ENCODE results near the gene GTF3C2.

Gene GTF3C2, protein sequence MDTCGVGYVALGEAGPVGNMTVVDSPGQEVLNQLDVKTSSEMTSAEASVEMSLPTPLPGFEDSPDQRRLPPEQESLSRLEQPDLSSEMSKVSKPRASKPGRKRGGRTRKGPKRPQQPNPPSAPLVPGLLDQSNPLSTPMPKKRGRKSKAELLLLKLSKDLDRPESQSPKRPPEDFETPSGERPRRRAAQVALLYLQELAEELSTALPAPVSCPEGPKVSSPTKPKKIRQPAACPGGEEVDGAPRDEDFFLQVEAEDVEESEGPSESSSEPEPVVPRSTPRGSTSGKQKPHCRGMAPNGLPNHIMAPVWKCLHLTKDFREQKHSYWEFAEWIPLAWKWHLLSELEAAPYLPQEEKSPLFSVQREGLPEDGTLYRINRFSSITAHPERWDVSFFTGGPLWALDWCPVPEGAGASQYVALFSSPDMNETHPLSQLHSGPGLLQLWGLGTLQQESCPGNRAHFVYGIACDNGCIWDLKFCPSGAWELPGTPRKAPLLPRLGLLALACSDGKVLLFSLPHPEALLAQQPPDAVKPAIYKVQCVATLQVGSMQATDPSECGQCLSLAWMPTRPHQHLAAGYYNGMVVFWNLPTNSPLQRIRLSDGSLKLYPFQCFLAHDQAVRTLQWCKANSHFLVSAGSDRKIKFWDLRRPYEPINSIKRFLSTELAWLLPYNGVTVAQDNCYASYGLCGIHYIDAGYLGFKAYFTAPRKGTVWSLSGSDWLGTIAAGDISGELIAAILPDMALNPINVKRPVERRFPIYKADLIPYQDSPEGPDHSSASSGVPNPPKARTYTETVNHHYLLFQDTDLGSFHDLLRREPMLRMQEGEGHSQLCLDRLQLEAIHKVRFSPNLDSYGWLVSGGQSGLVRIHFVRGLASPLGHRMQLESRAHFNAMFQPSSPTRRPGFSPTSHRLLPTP

DNA sequence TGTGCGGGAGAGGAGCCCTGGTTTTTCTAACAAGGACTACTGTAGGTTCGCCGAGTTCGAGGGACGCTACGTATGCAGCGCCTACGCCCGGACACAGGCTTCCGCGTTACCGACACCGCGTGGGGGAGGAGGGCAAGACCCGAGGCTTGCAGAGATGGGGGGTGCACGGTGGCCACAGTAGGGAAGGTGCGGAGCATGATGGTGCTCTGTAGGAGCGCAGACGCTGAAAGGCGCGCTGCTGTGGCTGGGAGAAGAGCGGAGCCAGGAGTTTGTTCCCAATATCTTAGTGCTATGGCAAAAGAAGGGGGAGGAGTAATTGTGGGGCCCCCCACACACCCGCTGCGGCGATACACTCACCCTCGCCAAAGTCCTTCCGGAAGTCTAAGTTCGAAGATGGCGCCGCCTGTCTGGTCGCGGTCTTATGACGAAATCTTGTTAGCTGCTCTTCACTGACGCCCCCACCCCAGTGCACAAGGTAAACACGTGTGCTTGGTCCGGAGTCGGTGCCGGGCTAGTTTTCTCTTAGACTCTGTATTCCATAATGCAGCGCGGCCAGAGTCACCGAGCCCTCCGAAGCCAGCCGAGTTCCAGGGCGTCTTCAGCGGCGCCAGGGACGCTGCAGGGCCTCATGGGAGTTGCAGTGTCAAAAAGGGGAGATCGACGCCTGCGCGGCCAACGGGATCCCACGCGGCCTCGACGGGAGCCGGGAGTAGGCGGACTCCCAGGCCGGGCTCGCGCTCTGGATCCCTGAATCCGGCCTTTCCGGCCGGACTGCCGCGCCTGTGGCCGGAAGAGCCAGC, at the start of gene GTF3C2:
TSS of gene GTF3C2 (minus strand) at position 383 of the 800 bp plus-strand sequence. CDS start 13,210 bp downstream, outside the sequence.
- DNase-seq (ENCODE audit: low spot score), result peak; percentile 95

- no peak for DNase-seq (ENCODE audit: low spot score)
Observed at GRCh38 chr2:27400348-27401135, 44.0 kb upstream of the GTF3C2 start.

DNA sequence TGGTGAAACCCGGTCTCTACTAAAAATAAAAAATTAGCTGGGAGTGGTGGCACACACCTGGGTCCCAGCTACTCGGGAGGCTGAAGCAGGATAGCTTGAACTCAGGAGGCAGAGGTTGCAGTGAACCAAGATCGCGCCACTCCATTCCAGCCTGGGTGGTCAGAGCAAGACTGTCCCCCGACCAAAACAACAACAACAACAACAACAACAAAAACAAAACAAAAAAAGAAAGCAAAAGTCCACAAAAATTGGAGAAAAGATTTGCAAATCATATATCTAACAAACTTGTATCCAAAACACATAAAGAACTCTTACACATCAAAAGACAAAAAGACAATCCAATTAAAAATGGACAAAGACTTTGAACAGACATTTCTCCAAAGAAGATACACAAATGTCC, 42.4 kb upstream of the GTF3C2 start:
- DNase-seq (ENCODE audit: low spot score), result no peak

GRCh38 chr2:27393225-27393624, 36.7 kb upstream of the GTF3C2 start:
- no peak for DNase-seq (ENCODE audit: low spot score)

- no peak for DNase-seq (ENCODE audit: low spot score)
Observed at GRCh38 chr2:27390822-27391679, 34.5 kb upstream of the GTF3C2 start.

DNA sequence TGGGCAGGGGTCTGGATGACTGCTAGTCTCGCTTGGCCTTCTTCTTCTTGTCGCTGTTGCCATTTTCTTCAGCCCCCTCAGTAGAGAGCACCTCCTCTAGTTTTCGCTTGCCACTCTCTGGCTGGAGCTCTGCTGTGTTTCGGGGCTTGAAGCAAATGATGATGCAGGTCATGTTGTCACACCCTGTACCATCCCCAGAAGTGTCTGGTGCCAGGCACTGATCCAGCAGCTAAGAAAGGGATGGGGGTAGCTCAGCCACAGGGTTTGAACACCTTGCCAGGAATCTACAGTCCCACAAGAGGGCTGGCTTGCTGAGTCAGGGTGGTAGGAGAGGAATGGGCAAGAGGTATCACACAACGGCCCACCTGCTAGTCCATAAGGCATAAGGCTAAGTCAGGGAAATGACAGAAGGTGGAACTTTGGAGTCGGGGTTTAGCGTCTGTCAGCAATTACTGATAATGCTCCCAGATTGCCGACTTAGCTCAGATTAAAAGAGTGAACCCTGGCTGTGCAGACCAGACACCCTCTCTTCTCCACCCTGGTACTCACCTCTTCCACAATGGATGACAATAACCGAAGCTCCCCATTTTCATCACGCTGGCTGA, 25.1 kb upstream of the GTF3C2 start:
- no peak for DNase-seq (ENCODE audit: low spot score)

DNA sequence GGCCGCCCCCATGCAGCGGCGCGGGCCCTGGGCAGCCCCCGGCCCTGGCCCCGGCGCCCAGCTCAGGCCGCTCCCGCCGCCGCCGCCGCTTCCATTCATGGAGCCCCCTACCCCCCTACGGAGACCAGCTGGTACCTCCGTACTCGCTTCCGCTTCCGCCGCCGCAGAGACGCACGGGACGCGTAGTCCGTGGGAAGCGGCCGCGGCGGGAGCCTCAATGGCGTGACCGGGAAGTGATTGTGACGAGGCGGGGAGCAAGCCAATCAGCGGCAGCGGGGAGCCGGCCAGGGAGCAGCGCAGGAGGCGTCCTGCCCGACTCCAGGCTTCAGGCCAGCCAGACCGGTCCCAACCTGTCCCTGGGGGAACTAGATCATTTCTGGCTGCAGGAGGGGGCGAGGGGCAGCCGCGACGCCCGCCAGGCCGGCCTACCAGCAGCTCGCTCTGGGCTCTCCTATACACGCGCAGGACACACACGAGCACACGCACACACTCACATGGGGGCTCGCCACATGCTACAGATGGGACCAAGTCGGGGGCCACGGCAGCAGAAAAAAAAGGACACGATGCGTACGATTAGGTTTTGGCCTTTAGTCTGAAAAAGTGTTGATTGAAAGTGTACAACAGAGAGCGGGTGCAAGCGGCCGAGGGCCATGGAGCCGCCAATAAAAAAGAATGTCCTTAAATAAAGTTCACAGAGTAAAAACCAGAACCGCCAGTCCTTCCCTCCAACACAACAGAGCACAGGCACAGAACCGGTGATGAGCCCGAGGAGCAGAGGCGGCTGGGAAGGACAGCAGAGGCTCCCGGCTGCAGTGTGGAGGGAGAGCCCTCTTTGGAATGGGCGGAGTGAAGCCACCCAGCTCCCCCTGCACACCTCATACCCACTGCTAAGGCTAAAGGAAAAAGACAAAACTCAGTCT, 24.3 kb upstream of the GTF3C2 start, which contains the start of gene ZNF513:
TSS of gene ZNF513 (minus strand) at position 109 of the 920 bp plus-strand sequence. CDS start 208 bp downstream, outside the sequence.
- DNase-seq (ENCODE audit: low spot score), result peak; percentile 98

DNA sequence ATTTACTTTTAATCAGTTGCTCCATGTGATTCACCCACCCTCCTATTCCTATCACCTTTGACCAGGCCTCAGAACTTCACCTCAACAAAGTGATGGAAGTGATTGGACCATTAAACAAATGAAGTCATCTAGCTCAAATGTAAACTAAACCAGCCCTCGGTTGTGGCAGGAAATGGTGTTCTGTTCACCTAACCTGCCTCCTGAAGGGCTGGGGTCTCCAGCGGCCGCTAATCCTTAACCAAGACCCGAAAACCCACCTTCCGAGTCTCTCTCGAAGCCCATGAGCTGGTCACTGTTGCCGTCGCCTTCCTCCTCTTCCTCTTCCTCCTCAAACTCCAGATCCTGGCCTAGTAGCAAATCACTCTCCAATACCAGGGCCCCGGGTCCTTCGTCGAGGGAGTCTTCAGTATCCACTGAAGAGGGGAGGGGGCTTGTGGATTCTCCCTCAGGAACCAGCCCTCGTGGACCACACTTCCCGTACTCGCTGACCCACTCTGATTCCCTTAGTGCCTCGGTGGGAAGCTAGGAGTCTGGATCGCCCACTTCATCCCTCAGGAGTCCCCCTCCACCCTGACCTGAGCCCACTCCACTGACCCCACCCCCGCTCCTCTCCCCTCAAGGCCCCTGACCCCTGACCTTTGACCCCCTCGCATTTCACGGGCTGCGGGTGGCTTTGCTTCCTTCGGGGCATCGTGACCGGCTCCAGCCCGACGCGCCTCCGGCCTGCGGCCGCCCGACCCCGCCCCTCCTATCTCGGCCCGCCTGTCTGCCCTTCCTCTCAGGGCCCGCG, 23.5 kb upstream of the GTF3C2 start:
- DNase-seq (ENCODE audit: low spot score), result peak; percentile 29

DNA sequence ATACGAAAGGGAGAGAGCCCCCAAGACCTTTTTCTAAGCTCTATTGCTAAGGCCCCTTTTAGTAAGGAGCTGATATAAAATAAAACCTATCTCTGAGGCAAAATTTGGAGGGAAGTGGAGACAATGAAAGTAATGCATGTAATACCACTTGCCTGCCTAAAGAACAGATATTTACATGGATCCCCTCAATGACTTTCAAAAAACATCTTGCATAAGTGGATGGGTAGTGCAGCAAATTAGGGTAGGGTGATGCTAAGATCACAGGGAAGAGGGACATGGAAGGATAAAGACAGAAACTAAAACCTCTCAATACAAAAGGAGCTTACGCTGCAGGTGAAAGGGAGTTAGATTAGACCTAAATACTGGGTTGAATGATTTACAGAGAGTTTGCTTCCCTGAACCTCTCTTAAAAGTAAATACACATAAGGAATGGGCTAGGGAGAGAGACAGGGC, 22.8 kb upstream of the GTF3C2 start:
- no peak for DNase-seq (ENCODE audit: low spot score)

DNA sequence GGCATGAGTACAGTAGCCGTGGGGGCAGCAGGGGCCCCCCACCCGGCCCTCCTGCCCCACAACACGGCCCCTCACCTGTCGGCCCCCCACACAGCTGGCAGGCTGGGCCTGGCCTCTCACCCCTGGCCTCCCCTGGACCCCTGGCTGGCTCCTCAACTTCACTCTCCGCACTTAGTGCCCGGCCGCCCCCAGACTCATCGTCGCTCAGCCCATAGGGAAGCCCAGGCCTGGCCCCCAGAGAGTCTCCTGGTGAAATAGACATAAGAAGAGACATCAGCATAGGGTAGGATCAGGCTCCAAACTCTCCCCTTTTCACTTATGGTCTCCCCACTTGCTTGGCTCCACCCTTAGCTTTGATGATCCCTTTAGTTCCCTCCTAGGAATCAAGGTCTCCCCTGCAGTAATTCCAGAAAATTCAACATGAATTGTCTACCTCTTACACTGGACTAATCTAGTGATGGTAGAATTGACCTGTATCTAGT, 22.3 kb upstream of the GTF3C2 start:
- DNase-seq (ENCODE audit: low spot score), result no peak

DNA sequence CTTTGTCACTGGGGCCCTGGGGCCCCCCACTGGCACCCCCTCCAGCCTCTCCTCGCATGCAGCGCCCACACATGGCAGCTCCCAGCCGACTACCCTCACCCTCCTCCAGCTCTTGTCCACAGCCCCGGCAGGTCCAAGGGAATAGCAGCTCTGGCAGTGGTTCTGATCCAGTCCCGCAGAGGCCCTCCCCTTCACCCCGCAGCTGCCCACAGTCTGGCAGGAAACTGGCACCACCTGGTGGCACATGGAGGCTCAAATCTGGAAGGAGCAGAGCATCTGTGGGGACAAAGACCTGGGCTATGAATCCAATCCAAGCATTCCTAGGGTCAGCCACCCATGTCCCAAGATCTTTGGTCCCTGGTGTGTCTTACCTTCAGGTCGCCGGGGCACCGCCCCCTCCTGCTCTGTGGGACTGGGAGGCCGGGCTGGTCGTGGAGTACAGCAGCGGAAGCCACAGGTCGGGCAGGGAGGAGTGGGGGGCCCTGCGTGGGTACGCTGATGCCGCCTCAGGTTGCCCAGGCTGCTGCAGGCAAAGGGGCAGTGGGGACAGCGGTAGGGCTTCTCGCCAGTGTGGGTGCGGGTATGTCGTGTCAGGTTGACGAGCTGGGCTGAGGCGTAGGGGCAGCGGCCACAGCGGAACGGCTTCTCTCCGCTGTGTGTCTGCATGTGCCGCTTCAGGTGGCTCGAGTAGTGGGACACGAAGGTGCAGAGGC, 21.7 kb upstream of the GTF3C2 start:
- DNase-seq (ENCODE audit: low spot score), result no peak

GRCh38 chr2:27377618-27378095, 21.1 kb upstream of the GTF3C2 start:
- no peak for DNase-seq (ENCODE audit: low spot score)

DNA sequence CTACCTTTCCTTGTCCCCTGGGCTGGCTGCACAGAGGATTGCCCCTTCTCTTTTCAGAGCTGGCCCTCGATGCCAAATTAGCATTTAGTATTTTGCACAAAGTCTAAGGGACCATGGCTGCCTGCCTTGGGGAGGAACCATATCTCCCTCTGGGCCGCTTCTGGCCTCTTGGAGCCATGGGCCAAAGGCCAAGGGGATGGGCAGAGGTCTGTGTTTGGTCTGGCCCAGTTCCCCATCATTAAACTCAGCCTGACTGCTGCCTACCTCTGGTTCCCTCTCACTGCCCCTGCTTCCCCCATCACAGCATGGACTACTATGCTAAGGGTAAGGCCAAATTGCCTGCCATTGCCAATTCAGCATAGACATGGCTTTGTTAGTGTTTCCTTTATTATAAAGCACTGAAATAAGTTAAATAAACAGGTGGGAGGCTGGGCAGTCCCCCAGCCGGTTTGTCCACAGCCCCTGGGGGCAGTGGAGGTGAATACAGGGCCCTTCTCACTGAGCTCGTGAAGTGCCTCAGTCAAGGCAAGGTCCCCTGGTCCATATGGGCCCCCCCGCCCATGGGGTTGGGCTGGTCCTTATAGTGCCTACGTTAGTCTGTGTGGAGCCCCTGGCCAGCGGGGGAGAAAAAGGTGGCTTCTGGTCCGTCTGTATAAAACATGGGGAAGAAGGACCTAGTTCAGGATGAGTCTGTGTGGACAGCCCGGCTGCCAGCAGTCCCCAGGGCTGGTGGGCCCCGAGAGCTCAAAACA, 20.5 kb upstream of the GTF3C2 start:
- no peak for DNase-seq (ENCODE audit: low spot score)

DNA sequence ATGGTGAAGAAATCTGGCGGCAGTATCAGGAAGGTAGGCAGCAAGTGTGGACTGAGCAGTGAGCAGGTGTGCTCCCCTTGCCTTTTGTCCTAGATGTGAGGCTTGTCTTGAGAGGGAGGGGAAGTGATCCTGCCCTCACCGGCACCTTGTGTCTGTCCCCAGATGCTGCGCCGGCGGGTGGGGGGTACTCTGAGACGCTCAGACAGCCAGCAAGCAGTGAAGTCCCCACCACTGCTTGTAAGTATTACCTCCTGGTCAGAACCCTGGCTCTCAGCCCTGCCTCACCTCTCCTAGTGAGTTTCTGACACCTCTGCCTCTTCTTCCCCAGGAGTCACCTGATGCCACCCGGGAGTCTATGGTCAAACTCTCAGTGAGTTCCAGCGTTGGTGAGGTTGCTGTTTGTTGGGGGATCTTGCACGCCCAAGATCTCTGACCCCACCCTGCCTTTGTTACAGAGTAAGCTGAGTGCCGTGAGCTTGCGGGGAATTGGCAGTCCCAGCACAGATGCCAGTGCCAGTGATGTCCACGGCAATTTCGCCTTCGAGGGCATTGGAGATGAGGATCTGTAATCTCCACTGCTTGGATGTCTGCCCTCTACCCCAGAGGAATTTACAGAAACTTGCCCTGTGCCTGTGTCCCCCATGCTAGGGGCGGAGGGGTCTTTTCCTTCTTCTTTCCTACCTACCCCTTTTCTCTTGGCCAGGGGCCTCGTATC, 19.7 kb upstream of the GTF3C2 start:
- DNase-seq (ENCODE audit: low spot score), result no peak

- DNase-seq (ENCODE audit: low spot score), result no peak
Observed at GRCh38 chr2:27375513-27376099, 19.0 kb upstream of the GTF3C2 start.

Data from hepatic stellate cell (primary cell).